Measurements from ENCODE around the gene CSGALNACT2. TPM values are rescaled to one million over a fixed set of nuclear protein-coding genes. Genes with fewer than 3 reads are reported as not detected.

CSGALNACT2 gene
- total RNA-seq, 1 experiment from 2014 or later: 8.9 TPM

- no peak overlapping the region for H3K4me3 Mint-ChIP-seq
- Histone ChIP-seq H3K56ac (ENCODE audit: insufficient read length, low read depth, low read length) (no peak overlapping the region), H3K27me3 (ENCODE audit: insufficient read depth, low read length) (no peaks in the 10 kb centered on the region), H4K20me1 (ENCODE audit: control insufficient read depth, insufficient read depth, insufficient read length) (no peaks in the 10 kb centered on the region), H3K4me1 (ENCODE audit: insufficient read depth, low read length) (no peaks in the 10 kb centered on the region), H3K9me3 (ENCODE audit: control insufficient read depth, low read depth, low read length) (no peaks in the 10 kb centered on the region), H2BK20ac (ENCODE audit: low read depth, low read length, poor library complexity, severe bottlenecking) (no peak overlapping the region), H3K27ac (ENCODE audit: insufficient read length, low read depth, low read length) (no peak overlapping the region), H4K91ac (ENCODE audit: insufficient read length, low read depth, low read length) (no peak overlapping the region), H2BK120ac (ENCODE audit: low read depth, low read length, poor library complexity, severe bottlenecking) (no peak overlapping the region), H4K8ac (replicated peaks; ENCODE audit: insufficient read length, low read depth, low read length) (no peak overlapping the region), H2AFZ (ENCODE audit: low read length) (no peak overlapping the region), H3K79me2 (ENCODE audit: insufficient read depth, low read length) (no peaks in the 10 kb centered on the region), H3K23ac (ENCODE audit: insufficient read length, low read depth, low read length) (no peak overlapping the region), H2BK12ac (ENCODE audit: insufficient read length, low read depth, low read length) (no peak overlapping the region), H3T11ph (ENCODE audit: low read length) (no peak overlapping the region), H4K5ac (ENCODE audit: insufficient read length, low read depth, low read length) (no peak overlapping the region), H3K14ac (ENCODE audit: insufficient read depth, low read length) (no peak overlapping the region), H3K9ac (ENCODE audit: extremely low read depth, insufficient read length, low read length) (no peak overlapping the region), H3K4me2 (ENCODE audit: insufficient read depth, insufficient read length, low read length) (no peak overlapping the region), H3K18ac (ENCODE audit: insufficient read length, low read depth, low read length) (no peak overlapping the region), H2BK5ac (ENCODE audit: insufficient read length, low read length) (no peak overlapping the region), H3K4ac (ENCODE audit: low read depth, low read length) (no peak overlapping the region), H3K23me2 (ENCODE audit: insufficient read length, low read depth, low read length, poor library complexity, severe bottlenecking) (no peaks in the 10 kb centered on the region), H3K79me1 (ENCODE audit: insufficient read depth, low read depth, low read length, poor library complexity, severe bottlenecking) (no peaks in the 10 kb centered on the region), H2AK5ac (ENCODE audit: insufficient read length, low read length) (no peak overlapping the region), H2BK15ac (ENCODE audit: low read depth, low read length) (no peak overlapping the region)
- peaks cover 11 to 34% (median 25%) of the 10 kb centered on the region in 3 experiments for H3K36me3 Mint-ChIP-seq (ENCODE audit: insufficient read depth in 1 of 3, low read depth in 3 of 3)
- no peak for DNase-seq
- no peak overlapping the region for H3K27ac Mint-ChIP-seq
- no CpG with 5 or more reads among the region's 1 CpG for WGBS (ENCODE audit: extremely low coverage, insufficient read length, low lambda C conversion rate)
- H3K4me1 Mint-ChIP-seq: peaks cover 5 to 6% of the 10 kb centered on the region in 2 experiments; a peak in 3 of 4 replicates
- H3K9me3 Mint-ChIP-seq: no peaks in the 10 kb centered on the region
- no peaks in the 10 kb centered on the region for H3K27me3 Mint-ChIP-seq (ENCODE audit: low read depth)
- no peak for TF ChIP-seq CTCF (conservative IDR thresholded peaks at IDR 0.05)
Measured at GRCh38 chr10:43177595-43177994, 39.4 kb downstream of the CSGALNACT2 start.
